Neural cell (in vitro differentiated cells): Measurements from ENCODE around the gene ZNF668. TPM values are rescaled to one million over a fixed set of nuclear protein-coding genes. Genes with fewer than 3 reads are reported as not detected.

Source experiments
- H2AFZ ChIP-seq: fragments of 200-600, 300-800 bp; sonication (generic), shearing (Covaris generic); 2 replicates; pipeline ENCODE4 v1.6.0; 2014; ENCODE audit warnings: low read depth, mild to moderate bottlenecking, antibody characterized with exemption, low read length, moderate library complexity
- H3F3A ChIP-seq: fragments of 200-600 bp; shearing (Covaris generic); 2 replicates; pipeline ENCODE4 v1.6.1; 2016; ENCODE audit warnings: mild to moderate bottlenecking, moderate library complexity, mixed read lengths, antibody characterized with exemption, low read length; ENCODE audit not compliant: insufficient read depth, poor library complexity, severe bottlenecking
- H3K27ac ChIP-seq: fragments of 200-600, 300-800 bp; sonication (generic), shearing (Covaris generic); 2 replicates; pipeline ENCODE4 v1.5.1; 2014; ENCODE audit warnings: mild to moderate bottlenecking, low read length, moderate library complexity
- H3K27me3 ChIP-seq: fragments of 300-800, 200-600 bp; sonication (generic), shearing (Covaris generic); 2 replicates; pipeline ENCODE4 v1.6.0; 2014; ENCODE audit warnings: mild to moderate bottlenecking, low read depth, low read length, moderate library complexity; ENCODE audit not compliant: insufficient read depth
- H3K36me3 ChIP-seq: fragments of 300-800, 200-600 bp; sonication (generic), shearing (Covaris generic); 2 replicates; pipeline ENCODE4 v1.5.1; 2014; ENCODE audit warnings: mild to moderate bottlenecking, antibody characterized with exemption, low read length, moderate library complexity; ENCODE audit not compliant: insufficient read depth
- H3K4me2 ChIP-seq: fragments of 300-800, 200-600 bp; sonication (generic), shearing (Covaris generic); 2 replicates; pipeline ENCODE4 v1.6.0; 2014; ENCODE audit warnings: mild to moderate bottlenecking, low read length
- H3K4me3 ChIP-seq: fragments of 300-800, 200-600 bp; sonication (generic), shearing (Covaris generic); 2 replicates; pipeline ENCODE4 v1.5.1; 2014; ENCODE audit warnings: mild to moderate bottlenecking, low read length, moderate library complexity
- H3K79me2 ChIP-seq: fragments of 200-600 bp; shearing (Covaris generic); replicated peaks from 2 replicates; pipeline ENCODE4 v1.6.0; 2014; ENCODE audit warnings: mild to moderate bottlenecking, low read length, moderate library complexity; ENCODE audit not compliant: insufficient read depth
- H3K9ac ChIP-seq: fragments of 300-800, 200-600 bp; sonication (generic), shearing (Covaris generic); 2 replicates; pipeline ENCODE4 v1.6.1; 2016; ENCODE audit warnings: mild to moderate bottlenecking, low read length, mixed read lengths
- H3K9me2 ChIP-seq: fragments of 200-600 bp; shearing (Covaris generic); 2 replicates; pipeline ENCODE4 v1.6.1; 2016; ENCODE audit warnings: mild to moderate bottlenecking, low read length, mixed read lengths; ENCODE audit not compliant: insufficient read depth
- H3K9me3 ChIP-seq: fragments of 200-600, 300-800 bp; sonication (generic), shearing (Covaris generic); 2 replicates; pipeline ENCODE4 v1.6.1; 2016; ENCODE audit warnings: mild to moderate bottlenecking, mixed run types, low read length, moderate library complexity, mixed read lengths
- H4K20me1 ChIP-seq: fragments of 200-600 bp; shearing (Covaris generic); 2 replicates; pipeline ENCODE4 v1.6.1; 2016; ENCODE audit warnings: mild to moderate bottlenecking, mixed run types; ENCODE audit not compliant: insufficient read depth
- EP300 ChIP-seq: fragments of 450-650 bp; conservative IDR thresholded peaks from 2 replicates; pipeline ENCODE4 v1.6.1; 2014; ENCODE audit warnings: antibody characterized with exemption, mild to moderate bottlenecking, moderate library complexity; ENCODE audit not compliant: poor library complexity, severe bottlenecking
- EZH2 ChIP-seq: fragments of 200-600, 300-800 bp; shearing (Covaris generic), sonication (generic); IDR thresholded peaks from 2 replicates; pipeline ENCODE4 v1.6.1; 2014; ENCODE audit warnings: antibody characterized with exemption, low read length, borderline replicate concordance, mild to moderate bottlenecking; ENCODE audit not compliant: insufficient read depth, poor library complexity, severe bottlenecking
- MXI1 ChIP-seq: fragments of 450-650 bp; conservative IDR thresholded peaks from 2 replicates; pipeline ENCODE4 v1.6.1; 2014; ENCODE audit warnings: antibody characterized with exemption, mild to moderate bottlenecking; ENCODE audit not compliant: poor library complexity, severe bottlenecking
- POLR2AphosphoS5 ChIP-seq: IDR thresholded peaks from 2 replicates; pipeline ENCODE4 v1.6.1; 2012
- RAD21 ChIP-seq: fragments of 450-650 bp; conservative IDR thresholded peaks from 2 replicates; pipeline ENCODE4 v1.6.1; 2014; ENCODE audit warnings: antibody characterized with exemption, mild to moderate bottlenecking, moderate library complexity
- SMC3 ChIP-seq: fragments of 450-650 bp; conservative IDR thresholded peaks from 2 replicates; pipeline ENCODE4 v1.6.1; 2014; ENCODE audit warnings: antibody characterized with exemption, mild to moderate bottlenecking, moderate library complexity; ENCODE audit not compliant: poor library complexity
- TAF1 ChIP-seq: IDR thresholded peaks from 2 replicates; pipeline ENCODE4 v1.6.1; 2012; ENCODE audit warnings: low read depth
- polyA plus RNA-seq: library from polyadenylated mRNA; depleted of rRNA; stranded (reverse); fragments of >200 nt; gene quantifications from 2 replicates; pipeline ENCODE4 v1.2.3, GENCODE V29; 2014
- TF ChIP-seq, protein P1 (sequence below): fragments of 450-650 bp; IDR thresholded peaks from 2 replicates; pipeline ENCODE4 v1.5.1; 2014; ENCODE audit warnings: antibody characterized with exemption, mild to moderate bottlenecking, moderate library complexity; ENCODE audit not compliant: poor library complexity, severe bottlenecking
- TF ChIP-seq, protein P2 (sequence below): IDR thresholded peaks from 2 replicates; pipeline ENCODE4 v1.6.1; 2012; ENCODE audit warnings: borderline replicate concordance

ZNF668 gene
- polyA plus RNA-seq, 1 donor from 2014 or later: 17.8 TPM

- no peak for TF ChIP-seq TAF1
- no peak for TF ChIP-seq EP300
- no peak for TF ChIP-seq EZH2
- no peak for TF ChIP-seq MXI1
- TF ChIP-seq RAD21: no peak
- TF ChIP-seq POLR2AphosphoS5: no peak
- TF ChIP-seq SMC3: no peak
- TF ChIP-seq, protein P1, sequence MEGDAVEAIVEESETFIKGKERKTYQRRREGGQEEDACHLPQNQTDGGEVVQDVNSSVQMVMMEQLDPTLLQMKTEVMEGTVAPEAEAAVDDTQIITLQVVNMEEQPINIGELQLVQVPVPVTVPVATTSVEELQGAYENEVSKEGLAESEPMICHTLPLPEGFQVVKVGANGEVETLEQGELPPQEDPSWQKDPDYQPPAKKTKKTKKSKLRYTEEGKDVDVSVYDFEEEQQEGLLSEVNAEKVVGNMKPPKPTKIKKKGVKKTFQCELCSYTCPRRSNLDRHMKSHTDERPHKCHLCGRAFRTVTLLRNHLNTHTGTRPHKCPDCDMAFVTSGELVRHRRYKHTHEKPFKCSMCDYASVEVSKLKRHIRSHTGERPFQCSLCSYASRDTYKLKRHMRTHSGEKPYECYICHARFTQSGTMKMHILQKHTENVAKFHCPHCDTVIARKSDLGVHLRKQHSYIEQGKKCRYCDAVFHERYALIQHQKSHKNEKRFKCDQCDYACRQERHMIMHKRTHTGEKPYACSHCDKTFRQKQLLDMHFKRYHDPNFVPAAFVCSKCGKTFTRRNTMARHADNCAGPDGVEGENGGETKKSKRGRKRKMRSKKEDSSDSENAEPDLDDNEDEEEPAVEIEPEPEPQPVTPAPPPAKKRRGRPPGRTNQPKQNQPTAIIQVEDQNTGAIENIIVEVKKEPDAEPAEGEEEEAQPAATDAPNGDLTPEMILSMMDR: no peak
- TF ChIP-seq, protein P2, sequence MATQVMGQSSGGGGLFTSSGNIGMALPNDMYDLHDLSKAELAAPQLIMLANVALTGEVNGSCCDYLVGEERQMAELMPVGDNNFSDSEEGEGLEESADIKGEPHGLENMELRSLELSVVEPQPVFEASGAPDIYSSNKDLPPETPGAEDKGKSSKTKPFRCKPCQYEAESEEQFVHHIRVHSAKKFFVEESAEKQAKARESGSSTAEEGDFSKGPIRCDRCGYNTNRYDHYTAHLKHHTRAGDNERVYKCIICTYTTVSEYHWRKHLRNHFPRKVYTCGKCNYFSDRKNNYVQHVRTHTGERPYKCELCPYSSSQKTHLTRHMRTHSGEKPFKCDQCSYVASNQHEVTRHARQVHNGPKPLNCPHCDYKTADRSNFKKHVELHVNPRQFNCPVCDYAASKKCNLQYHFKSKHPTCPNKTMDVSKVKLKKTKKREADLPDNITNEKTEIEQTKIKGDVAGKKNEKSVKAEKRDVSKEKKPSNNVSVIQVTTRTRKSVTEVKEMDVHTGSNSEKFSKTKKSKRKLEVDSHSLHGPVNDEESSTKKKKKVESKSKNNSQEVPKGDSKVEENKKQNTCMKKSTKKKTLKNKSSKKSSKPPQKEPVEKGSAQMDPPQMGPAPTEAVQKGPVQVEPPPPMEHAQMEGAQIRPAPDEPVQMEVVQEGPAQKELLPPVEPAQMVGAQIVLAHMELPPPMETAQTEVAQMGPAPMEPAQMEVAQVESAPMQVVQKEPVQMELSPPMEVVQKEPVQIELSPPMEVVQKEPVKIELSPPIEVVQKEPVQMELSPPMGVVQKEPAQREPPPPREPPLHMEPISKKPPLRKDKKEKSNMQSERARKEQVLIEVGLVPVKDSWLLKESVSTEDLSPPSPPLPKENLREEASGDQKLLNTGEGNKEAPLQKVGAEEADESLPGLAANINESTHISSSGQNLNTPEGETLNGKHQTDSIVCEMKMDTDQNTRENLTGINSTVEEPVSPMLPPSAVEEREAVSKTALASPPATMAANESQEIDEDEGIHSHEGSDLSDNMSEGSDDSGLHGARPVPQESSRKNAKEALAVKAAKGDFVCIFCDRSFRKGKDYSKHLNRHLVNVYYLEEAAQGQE: no peak
- H3K9me3 ChIP-seq: no peaks in the 10 kb centered on the region
- H3F3A ChIP-seq: no peaks in the 10 kb centered on the region
- no peak overlapping the region for H3K4me2 ChIP-seq
- no peaks in the 10 kb centered on the region for H4K20me1 ChIP-seq
- H2AFZ ChIP-seq: no peak overlapping the region
- H3K79me2 ChIP-seq: peaks cover 6% of the 10 kb centered on the region
- H3K27ac ChIP-seq: no peak overlapping the region
- no peak overlapping the region for H3K4me3 ChIP-seq
- H3K27me3 ChIP-seq: no peaks in the 10 kb centered on the region
- H3K9me2 ChIP-seq: no peaks in the 10 kb centered on the region
- H3K36me3 ChIP-seq: no peaks in the 10 kb centered on the region
- no peak overlapping the region for H3K9ac ChIP-seq
Measured at GRCh38 chr16:31038993-31039392, 35.0 kb downstream of the ZNF668 start.

- Histone ChIP-seq H3K4me2 (no peak overlapping the region), H3K79me2 (peaks cover 6% of the 10 kb centered on the region), H3K27me3 (no peaks in the 10 kb centered on the region), H3K9me2 (no peaks in the 10 kb centered on the region), H3K4me3 (no peak overlapping the region), H2AFZ (no peak overlapping the region), H3K27ac (no peak overlapping the region), H4K20me1 (no peaks in the 10 kb centered on the region), H3K9me3 (no peaks in the 10 kb centered on the region), H3K9ac (no peak overlapping the region), H3F3A (no peaks in the 10 kb centered on the region), H3K36me3 (no peaks in the 10 kb centered on the region)
- TF ChIP-seq, protein P1: no peak
Measured at GRCh38 chr16:31036691-31037090, 37.3 kb downstream of the ZNF668 start.
